NCI-H2196 (cell line): ENCODE data around the gene DNM1.
"Not testable (repeated sequence)": the region's sequence is repeated elsewhere in the genome, so short reads cannot be mapped to it uniquely, and the experiment has no call there.

Source experiments
- DNase-seq: peaks from one replicate; lab custom pipeline; 2025; ENCODE audit not compliant: unreplicated experiment; lab: John Stamatoyannopoulos, UW

DNM1 gene

DNA sequence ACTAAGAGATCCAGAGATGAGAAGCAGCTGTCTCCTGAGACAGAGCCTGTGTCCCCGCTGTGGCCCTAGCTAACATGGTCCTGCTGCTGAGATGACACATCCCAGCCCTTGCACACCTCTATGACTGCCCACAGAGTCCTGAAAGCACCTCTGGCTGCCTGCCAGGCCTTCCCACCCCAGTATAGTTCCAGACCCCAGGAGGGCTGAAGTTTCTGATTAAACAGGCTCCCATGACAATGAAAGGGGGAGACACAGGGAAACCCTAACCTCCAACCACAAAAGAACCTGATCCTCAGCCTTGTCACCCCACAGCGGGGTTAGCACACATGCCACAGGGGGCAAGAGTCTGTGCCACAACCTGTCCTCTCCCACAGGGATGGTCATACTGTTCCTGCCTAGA, 27.5 kb upstream of the DNM1 start:
- no peak for DNase-seq

DNA sequence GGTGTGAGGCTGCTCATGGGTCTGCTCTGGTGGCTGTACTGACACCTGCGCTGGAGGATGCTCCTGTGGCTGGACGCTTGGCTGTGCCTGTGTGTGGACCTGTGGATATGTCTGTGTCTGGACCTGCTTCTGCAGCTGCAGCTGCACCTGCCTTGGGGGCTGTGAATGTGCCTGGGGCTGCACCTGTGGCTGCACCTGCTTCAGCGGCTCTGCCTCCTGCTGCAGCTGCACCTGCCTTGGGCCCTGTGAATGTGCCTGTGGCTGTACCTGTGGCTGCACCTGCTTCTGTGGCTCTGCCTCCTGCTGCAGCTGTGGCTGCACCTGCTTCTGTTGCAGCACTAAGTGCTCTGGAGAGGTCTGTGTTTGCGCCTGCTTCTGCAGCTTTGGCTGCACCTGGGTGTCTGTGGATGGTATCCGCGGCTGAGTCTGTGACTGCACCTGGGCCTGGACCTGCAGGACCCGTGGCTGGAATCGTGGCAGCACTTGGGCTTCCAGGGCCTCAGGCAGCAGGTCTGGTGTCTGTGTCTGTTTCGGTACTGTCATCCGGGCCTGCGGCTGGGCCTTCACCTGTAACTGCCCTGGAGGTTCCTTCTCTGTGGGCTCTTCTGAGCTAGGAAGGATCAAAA, 24.3 kb upstream of the DNM1 start:
- DNase-seq = no peak

DNA sequence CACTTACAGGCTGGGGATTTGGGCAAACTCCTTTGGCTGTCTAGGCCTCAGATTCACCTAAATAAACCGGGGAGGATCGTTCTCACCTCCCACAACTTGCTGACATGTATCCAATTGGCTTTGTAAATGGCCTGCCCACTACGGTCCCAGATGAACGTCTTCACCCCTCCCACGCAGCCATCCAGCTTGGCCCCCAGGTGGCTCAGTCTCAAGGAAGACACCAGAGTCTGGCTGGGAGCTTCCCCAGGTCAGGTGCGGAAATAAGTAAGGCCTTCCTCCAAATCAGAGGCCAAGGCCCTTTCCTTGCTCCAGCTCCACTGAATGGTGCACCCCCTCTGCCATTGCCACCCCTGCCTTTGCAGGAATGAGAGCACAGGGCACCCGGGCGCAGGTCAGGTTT, 23.2 kb upstream of the DNM1 start:
- DNase-seq = no peak

DNA sequence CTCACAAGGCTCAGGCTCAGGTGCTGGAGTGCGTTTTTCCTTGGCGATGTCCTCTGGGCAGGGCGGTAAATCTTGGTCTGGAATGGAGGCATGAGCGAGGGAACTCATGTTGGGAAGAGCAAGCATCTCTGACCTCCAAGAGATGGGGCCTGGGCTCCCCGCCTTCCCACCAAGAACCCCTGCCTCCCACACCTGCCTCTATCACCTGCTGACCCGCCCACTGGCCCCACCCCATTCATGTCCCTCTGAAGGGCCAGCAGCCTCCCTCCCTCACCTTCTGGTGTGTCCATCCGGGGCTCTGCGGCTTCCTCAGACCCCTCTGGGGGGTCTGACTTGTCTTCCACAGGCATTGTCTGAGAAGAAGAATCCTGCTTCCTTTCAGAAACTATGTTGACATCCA, 22.7 kb upstream of the DNM1 start:
- no peak for DNase-seq

DNA sequence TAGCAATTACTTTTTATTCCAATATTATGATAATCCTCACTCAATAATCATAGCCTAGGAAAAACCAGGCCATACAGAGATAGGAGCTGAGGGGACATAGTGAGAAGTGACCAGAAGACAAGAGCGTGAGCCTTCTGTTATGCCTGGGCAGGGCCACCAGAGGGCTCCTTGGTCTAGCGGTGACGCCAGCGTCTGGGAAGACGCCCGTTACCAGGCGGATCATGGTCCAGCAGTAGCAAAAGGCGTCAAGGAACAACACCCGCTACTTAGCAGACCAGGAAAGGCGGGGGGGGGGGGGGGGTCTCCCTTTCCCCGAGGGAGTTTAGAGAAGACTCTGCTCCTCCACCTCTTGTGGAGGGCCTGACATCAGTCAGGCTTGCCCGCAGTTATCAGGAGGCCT, 21.7 kb upstream of the DNM1 start:
- DNase-seq = not testable (repeated sequence)

DNA sequence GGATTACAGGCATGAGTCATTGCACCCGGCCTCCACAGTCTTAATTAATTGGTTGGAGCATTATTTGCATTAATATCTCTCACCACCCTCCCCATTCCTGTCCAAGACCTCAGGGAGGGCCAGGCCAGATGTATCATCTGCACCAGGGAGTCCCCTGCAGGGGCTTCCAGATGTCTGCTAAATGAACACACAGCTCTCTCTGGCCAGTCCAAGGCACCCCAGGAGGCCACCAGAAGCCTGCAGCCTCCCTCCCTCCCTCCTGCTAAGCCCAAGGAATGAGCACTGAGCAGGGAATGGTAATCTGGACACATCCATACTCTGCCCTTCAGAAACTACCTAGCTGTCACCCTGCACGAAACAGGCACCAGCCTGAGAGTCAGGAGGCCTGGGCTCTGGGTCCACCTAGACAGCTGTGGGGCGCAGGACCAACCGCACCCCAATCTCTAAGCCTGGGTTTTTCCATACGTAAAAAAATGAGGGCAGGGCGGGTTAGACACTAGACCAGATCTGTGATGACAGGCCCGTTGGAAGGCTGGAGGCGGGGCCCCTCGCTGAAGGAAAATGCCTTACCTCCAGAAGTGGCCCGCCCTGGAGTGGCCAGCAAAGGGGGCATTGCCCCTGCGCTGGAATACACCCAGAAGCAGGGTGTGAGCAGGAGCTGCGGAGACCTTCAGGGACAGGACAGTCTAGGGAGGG, 20.1 kb upstream of the DNM1 start:
- no peak for DNase-seq

DNA sequence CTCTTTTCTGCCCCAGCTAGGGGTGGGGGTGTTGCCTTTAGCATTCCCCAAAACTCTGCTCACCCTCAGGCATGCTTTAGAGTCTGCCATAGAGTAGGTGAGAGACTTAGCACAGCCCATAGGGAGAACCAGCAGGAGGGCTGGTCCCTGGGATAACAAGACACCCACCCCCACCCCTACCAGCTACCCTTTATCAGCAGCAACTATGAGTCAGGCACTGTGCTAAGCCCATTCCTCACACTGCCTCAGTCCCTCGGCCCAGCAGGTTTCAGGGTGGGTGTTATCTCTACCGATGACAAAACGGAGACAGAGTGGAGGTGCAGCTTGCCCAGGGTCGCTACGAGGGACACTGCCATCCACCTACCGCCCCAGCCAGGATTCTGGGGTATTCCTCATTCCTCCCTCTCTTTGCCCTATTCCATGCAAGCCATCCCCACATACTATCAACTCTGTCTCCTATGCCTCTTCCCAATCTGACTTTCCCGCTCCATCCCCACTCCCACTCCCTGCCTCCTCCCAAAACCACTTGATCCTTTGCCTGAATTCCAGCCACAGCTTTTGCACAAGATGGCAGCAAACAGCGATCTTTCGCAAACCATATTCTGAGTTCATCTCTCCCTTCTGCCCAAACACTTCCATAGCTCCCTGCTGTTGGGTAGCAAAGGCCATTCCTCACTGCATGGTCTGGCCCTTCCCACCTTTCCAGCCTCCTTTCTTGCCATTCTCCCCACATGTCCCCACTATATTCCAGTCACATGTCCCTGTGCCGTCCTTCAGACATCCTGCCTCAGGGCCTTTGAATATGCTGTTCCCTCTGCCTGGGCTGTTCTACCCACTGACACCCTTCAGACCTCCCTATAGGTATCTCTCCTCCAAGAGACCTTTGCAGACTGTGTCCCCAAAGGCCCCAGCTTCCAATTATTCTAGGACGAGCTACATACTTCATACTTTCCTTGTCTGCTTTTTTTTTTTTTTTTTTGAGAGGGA, 16.9 kb upstream of the DNM1 start:
- no peak for DNase-seq

DNA sequence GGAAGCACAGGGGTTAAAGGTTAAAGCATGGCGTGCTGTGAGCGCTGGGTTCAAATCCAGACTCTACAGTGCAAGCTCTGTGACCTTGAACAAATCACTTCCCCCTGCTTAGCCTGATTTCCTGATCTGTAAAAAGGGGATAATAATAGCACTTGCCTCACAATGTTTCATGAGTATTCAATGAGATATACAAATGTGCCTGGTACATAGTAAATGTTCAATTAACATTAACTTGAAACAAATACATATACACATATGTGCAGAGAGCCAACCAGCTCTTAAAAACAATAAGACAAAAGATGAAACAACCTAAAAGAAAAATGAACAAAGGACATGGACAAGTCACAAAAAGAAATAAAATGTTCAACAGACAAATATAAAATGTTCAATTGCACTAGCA, 15.8 kb upstream of the DNM1 start:
- DNase-seq = no peak

DNA sequence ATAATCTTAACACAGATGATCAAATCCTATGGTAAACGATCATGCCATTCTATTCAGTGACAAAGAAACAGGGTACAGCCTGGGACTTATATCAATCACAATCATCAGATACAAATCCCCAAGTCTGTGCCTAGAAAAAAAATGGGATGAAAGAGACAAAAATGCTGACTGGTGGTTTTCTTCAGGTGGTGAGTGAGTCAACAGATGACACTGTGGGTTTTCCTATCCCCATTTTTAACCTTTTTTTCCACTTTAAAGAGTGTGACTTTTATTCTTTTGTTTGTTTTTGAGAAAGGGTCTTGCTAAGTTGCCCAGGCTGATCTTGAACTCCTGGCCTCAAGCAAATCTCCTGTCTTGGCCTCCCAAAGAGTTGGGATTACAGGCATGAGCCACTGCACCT, 15.0 kb upstream of the DNM1 start:
- no peak for DNase-seq

DNA sequence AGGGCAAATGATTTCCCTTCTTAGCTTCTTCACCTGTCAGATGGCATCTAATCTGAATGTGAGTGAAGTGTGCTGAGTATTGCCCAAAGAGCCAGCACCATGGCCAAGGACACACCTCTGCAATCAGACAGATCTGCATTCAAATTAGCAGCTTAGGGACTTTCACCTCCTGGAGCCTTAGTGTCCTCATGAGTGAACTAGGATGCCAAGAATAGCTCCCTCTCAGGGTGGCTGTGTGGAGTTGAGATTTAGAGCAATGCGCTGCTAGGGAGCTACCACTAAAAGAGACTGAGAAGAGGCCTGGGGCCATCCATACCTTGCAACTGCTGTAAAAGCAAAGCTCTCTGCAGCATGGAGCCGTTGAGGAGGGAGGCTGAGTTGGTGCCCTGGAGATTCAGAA, 13.2 kb upstream of the DNM1 start:
- DNase-seq = no peak

DNA sequence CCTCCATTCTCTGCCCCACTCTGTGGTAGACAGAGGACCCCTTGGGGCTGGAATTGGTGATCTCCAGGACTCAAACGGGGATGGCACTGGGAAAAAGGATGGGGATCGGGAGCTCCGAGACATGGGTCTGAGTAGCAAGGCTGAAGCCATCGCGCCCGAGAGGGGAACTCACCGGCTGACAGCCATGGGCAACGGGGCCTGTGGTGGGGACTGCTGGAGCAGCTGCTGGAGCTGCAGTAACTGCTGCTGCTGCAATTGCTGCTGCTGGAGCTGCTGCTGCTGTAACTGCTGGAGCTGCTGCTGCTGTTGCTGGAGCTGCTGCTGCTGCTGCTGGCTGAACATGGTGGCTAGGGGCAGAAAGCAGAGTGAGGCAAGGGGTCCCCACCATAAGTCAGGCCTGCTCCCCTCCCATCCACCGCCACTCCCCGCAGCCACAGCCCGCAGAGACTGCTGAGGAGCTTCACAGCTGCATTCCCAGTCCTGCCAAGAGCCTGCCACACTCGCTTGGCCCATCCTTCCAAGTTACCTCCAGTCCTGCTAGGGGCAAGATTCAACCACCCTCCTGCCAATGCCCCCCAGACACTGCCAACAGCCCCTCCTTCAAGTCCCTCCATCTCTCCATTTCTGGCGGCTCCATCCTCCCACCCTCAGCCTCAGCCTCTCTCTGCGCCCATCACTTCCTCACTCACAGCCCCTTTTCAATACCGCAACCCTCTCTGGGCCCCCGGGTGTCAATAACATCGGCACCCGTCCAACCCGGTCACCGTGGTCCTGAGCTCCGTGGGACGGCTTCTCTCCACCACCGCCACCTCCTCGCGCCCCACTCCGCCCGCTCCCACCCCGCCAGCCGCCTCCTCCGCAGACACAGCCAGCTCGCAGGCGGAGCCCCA, 12.4 kb upstream of the DNM1 start:
- no peak for DNase-seq

DNA sequence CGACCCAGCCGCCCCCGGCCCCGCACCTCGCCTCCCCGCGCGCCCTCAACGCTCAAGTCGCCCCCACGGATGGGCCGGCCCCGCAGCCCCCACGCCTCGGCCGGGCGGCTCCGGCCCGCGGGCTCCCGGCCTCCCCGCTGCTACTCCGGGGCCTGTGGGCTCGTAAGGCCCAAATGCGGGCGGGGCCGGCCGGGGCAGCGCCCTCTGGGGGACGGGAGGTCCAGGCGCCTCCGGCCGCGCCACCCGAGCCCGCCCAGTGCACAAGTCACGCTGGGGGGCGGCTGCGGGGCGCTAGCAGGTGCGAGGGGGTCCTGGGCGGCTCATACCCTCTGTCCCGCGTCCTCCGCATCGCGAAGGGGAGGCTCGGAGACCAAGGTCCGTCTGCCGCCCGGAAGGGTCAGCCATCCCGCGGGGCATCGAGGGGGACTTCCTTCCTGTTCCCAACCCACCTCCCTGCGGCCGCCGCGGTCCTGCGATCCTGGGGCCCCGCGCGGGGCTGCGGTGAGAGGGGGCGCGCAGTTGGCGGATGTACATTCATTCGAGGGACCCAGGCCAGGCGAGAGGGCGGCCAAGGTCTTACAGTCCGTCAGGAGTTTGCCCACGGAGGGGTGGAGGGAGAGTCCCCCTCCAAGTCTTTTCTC, 11.7 kb upstream of the DNM1 start, which contains the start of gene CIZ1:
Gene CIZ1 (minus strand): TSS at position 167 of the 641 bp plus-strand sequence. CDS start 715 bp downstream, outside the sequence.
- DNase-seq = peak; percentile 82

DNA sequence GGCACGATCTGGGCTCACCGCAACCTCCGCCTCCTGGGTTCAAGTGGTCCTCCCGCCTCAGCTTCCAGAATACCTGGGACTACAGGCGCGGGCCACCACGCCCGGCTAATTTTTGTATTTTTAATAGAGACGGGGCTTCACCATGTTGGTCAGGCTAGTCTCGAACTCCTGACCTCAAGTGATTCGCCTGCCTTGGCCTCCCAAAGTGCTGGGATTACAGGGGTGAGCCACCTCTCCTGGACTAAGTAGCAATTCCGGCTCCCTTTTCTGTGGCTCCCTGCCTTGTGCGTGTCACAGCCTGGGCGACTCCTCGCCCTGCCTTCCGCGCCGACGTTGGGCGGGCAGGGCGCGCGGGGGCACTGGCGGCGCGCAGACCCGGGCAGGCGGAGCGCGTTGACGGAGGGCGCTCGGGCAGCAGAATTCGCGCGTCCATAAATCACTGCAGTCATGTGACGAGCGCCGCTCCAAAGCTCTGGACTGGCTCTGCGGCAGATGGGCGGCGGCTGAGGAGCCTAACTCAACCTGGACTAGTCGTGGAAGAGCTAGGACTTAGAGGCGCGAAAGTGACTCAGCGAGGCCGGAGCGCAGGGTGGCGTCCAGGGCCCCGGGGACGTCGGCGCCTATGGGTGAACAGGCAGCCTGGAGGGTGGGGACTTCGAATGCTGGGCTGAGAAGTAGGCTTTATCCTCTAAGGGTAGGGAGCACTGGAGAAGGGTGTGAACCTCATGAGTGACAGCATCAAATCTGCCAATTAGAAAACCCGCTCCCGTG, 10.4 kb upstream of the DNM1 start:
- DNase-seq = peak; percentile 94

DNA sequence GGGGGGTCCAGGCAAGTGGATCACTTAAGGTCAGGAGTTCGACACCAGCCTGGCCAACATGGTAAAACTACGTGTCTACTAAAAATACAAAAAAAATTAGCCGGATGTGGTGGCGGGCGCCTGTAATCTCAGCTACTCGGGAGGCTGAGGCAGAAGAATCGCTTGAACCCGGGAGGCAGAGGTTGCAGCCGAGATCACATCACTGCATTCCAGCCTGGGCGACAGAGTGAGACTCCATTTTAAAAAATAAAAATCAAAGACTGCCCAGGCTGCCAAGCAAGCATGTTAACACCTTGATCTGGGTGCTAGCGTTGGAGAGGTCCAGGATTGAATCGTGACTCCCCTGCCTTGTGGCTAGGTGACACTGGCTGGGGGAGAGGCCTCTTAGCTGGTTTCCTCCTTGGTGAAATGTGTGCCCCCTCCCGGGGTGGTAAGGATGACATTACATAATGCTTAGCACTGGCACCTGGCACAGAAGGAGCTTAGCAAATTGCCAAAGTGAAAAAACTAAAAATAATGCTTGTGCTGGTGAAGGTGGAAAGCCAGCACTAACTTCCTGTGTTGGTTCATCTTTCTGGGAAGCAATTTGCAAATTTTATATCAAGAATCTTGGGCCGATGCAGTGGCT, 9.6 kb upstream of the DNM1 start:
- DNase-seq = no peak

DNA sequence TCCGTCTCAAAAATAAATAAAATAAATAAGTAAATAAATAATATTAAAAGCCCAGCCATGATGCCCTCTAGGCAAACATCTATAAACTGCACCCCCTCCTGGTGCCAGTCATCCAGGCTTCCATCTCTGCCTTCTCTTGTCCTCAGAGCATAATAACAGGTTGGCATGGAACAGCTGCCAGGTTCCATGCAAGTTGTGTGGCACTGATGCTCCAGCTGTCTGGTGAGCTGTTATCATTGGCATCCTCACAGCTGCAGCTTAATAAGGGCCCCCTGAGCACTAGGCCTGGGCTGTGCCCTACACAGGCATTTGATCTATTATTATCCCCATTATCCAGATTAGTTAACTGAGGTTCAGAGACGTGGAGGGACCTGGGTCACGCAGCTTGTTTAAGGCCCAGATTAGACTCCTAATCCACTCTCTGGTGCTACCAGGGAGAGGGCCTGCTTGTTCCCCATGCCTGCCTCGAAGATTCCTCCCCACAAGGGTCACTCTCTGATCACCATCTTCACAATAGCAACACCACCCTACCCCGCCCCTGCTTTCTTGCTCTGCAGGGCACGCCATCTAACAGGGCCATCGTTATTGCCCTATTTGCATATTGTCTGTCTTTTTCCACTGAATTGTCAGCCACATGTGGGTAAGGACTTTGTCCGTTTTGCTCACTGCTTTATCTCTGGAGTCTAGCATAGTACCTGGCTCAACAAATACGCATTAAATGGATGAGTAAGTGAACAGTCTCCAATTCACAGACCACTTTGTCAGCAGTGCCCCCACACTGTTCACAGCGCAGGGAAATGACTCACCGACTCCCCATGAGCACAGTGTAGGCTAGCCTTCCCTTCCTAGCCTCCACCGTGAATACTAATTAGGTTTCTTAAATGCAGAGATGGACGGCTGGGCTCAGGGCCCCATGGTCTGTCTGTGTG, 1.5 kb upstream of the DNM1 start:
- DNase-seq = no peak

DNA sequence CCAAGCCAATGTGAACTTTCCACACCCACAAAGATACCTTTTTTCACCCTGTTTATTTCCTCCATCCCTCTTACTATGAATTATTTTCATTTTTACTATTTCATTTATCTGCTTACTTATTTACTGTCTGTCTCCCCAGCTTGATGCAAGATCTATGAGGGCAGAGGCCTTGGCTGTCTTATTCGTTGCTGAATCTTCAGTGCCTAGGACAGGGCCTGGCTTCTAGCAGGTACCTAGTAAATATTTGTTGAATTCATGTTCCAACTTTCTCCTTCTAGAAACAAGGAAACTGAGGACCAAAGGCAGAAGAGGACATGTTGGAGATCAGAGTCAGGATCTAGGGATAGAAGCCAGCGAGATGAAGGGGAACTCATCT, 543 bp upstream of the DNM1 start:
- DNase-seq = no peak

DNA sequence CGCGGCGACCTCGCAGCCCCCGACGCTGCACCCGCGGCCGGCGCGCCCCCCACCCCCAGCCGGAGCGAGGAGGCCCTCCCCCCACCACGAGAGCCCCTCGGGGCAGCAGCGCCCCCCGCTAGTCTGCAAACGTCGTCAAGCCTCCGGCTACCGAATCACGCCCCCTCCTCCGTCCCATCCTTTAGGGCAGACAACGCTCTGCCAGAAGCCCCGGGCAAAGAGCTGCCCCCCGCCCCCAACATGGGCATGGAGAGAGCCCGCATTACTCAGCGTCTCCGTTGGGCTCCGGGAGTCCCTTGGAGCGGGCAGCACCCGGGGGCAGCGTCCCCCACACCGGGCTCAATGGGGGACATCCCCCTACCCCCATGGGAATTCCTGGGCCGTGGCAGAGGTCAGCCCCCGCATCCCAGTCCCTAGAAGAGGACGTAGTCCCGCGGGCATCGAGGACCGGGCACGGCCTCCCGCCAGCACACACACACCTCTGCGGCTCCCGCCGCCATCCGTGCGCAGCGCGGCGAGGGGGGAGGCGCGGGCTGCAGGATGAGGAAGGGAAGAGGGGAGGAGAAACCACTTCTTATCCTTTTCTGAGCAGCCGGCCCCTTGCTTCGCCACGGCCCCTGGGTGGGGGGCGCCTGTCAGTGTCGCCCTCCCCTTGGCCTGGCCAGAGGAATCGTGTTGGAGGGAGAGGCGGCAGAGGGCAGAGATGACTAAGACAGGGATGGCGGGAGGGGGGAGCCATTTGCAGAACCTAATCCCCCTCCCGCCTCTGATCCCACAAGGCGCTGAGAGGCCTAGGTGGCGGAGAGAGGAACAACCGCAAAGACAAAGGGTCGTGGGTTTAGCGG, 750 bp downstream of the DNM1 start:
- DNase-seq = peak; percentile 45
